Glomerular visceral epithelial cell (primary cell): ENCODE measurements around the gene SNRNP35.
"Not testable (repeated sequence)": the region's sequence is repeated elsewhere in the genome, so short reads cannot be mapped to it uniquely, and the experiment has no call there.

Experiments used
- DNase-seq: peaks from one replicate; pipeline ENCODE4 v3.0.0-alpha.2; 2016; ENCODE audit errors: extremely low spot score

Gene SNRNP35

DNA sequence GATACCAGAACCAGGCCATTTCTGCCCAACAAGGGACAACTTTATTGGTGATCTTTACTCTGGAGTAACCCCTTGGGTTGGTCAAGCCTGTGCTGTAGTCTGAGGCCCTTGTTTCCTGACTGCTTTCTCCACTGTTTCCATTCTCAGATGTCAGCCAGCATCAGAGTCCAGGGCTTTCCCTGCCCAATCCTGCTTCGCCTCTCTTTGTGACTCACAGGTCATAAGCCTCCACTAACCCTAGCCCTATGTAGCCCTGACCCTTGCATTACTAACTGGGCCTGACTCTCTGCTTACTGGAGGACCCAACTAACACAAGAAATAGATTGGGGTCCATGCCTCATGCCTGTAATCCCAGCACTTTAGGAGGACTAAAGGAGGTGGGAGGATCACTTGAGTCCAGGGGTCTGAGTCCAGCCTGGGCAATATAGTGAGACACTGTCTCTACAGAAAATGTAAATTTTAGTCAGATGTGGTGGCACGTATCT, 8.6 kb upstream of the SNRNP35 start:
- no peak for DNase-seq

DNA sequence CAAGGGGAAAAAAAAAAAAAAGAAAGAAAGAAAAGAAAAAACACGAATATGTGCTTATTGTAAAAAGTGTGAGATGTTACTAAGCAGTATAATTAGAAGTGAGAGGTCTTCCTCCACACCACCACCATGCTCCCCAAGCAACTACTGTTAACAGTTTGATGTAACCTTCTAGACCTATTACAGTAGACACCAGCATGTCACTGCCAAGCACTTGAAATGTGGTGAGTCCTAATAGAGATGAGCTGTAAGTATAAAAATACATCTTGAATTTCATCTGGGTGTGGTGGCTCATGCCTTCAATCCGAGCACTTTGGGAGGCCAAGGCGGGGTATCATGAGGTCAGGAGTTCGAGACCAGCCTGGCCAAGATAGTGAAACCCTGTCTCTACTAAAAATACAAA, 8.1 kb upstream of the SNRNP35 start:
- DNase-seq = no peak

- DNase-seq = no peak
Observed at GRCh38 chr12:123450636-123451035, 7.3 kb upstream of the SNRNP35 start.

DNA sequence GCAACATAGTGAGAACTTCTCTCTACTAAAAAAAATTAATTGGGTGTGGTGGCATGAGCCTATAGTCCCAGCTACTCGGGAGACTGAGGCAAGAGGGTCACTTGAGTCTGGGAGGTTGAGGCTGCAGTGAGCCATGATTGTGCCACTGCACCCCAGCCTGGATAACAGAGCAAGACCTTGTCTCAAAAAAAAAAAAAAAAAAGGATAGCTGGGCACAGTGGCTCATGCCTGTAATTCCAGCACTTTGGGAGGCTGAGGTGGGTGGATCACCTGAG, 5.7 kb upstream of the SNRNP35 start:
- DNase-seq = not testable (repeated sequence)

GRCh38 chr12:123453165-123453564, 4.8 kb upstream of the SNRNP35 start:
- DNase-seq = no peak

- DNase-seq = not testable (repeated sequence)
Observed at GRCh38 chr12:123463174-123463573, 5.2 kb downstream of the SNRNP35 start.

- DNase-seq = no peak
Observed at GRCh38 chr12:123465084-123465483, 7.1 kb downstream of the SNRNP35 start.

GRCh38 chr12:123468786-123469185, 10.8 kb downstream of the SNRNP35 start:
- DNase-seq = no peak

DNA sequence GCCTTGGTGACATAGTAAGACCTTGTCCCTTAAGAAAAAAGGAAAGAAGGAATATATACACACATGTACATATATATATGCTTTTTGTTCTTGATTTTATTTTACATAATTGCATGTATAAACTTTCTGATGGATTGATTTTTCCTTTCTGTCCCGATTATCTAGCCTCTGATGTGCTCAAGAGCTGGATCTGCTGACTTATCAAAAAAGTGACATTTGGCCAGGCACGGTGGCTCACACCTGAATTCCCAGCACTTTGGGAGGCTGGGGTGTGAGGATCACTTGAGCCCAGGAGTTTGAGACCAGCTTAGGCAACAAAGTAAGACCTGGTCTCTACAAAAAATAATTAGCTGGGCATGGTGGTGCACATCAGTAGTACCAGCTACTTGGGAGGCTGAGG, 12.0 kb downstream of the SNRNP35 start:
- no peak for DNase-seq

DNA sequence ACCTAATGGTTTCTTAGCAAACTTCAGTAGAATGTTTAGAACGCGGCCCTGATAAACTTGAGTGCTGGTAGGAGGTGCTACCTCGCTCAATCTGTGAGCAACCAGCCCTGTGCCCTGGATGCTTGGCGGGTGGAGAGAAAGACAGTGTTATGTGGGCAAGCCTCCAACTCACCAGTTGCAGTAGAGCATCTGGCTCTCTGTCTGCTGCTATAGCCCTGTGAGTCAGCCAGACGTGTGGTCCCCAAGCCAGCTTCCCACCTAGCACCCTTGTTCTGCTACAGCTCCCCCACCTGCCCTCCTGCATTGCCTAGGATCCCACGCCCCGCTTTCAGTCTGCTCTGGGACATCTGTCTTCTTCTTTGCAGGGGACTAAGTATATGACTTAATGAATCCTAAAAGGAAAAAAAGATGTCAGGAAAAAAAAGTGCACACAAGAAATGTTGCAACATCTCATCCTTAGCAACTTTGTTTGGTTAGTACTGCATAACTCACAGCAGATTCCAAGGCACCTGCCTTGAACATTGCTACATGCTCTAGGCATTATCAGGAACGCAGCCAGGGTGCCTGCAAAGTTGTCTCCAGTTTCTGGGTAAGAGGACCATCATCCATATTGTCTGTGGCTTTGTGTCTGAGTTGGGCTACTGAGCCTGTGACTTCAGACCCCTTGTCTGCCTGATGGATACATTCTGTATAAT, 13.6 kb downstream of the SNRNP35 start:
- DNase-seq = peak; percentile 16

DNA sequence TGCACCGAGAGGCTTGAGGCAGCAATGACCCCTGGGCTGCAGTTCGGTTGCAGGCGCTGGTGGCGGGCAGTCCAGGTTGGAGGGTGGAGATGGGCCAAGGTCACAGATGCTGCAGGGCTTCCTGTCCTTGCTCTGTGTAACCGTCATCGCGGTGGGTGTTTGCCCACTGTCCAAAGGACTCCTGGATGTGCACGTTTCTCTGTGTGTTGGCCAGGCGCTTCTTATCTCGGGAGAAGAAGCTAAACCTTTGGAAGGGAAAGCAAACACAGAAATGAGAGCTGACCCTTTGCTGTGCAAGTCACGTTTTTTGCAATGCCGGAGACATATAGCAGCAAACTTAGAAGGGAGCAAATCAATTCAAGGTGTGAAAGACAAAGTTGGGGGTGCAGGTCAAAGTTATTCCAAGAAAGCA, 14.5 kb downstream of the SNRNP35 start:
- no peak for DNase-seq

DNA sequence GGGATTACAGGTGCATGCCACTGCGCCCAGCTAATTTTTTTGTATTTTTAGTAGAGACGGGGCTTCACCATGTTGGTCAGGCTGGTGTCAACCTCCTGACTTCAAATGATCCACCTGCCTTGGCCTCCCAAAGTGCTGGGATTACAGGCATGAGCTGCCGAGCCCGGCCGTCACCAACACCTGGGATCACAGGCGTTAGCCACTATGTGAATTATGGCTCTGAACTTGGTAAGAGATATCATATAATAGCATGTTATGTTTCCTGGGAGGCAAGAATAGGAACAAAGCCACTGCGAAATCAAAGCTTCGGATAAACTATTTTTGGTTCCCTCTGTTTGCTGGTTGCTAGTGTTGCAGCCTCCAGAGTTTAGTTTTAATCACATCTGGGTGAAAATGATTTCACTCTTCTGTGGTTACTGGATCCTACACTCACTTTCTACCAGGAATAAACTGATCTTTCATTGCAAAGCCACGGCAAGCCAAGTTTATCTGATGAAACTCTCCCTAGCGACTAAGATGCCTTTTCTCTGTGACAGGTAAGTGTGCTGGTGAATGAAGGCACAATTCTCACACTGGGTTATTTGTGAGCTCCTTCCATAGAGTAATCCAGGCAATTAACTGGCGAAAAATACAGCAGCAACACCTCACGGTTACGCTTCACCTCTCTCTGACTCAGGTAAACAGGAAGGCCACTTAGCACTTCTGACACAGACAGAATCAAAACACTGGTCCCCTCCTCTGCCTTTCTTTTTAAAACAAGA, 16.7 kb downstream of the SNRNP35 start:
- DNase-seq = no peak

- DNase-seq = no peak
Observed at GRCh38 chr12:123475246-123475703, 17.3 kb downstream of the SNRNP35 start.

DNA sequence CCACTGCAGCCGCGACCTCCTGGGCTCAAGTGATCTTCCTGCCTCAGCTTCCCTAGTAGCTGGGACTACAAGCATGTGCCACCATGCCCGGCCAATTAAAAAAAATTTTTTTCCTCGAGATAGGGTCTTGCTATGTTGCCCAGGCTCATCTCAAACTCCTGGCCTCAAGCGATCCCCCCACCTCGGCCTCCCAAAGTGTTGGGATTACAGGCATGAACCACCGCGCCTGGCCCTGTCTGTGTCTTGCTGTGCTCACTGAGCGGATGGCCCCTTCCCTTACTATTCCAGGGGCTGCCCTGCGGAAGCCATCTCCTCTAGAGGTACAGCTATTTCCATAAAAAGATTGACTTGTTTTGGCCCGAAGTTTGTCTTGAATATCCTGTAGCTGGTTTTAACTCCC, 20.1 kb downstream of the SNRNP35 start:
- no peak for DNase-seq

GRCh38 chr12:123478762-123479161, 20.8 kb downstream of the SNRNP35 start:
- peak; percentile 58 for DNase-seq

DNA sequence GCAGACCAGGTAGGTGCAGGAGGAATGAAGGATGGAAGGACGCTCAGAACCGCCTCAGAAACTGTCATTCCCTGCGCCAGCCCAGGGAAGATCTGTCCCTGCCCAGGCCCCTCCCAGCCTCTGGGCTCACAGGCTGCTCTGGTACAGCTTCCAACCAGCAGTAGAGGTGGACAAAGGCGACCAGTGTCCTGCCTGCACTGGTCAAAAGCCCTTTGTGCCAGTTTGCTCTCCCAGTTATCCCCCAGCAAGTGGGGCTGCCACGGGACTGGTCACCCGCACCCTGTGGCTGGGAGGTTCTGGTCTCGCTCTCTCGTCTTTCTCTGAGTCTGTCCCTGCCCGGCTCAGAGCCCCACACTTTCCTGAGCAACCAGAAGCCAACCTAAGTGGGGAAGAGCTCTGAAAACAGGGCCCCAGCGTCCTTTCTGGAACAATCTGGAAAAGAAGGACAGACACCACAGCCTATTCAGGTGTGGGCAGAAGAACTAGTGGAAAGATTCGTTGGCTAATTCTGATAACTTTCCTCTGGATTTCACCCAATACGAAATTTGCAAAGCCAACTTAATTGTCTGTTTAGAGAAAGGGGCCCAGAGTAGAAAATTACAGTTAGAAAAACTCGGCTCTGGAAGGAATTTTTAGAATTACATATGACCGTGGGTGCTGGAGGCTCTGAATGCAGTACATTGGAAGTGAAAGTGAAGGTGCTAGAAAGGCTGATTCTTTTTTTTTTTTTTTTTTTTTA, 21.7 kb downstream of the SNRNP35 start:
- no peak for DNase-seq

GRCh38 chr12:123481251-123481650, 23.3 kb downstream of the SNRNP35 start:
- not testable (repeated sequence) for DNase-seq

- no peak for DNase-seq
Observed at GRCh38 chr12:123482876-123483275, 24.9 kb downstream of the SNRNP35 start.

- DNase-seq = no peak
Observed at GRCh38 chr12:123483602-123484248, 25.8 kb downstream of the SNRNP35 start.

DNA sequence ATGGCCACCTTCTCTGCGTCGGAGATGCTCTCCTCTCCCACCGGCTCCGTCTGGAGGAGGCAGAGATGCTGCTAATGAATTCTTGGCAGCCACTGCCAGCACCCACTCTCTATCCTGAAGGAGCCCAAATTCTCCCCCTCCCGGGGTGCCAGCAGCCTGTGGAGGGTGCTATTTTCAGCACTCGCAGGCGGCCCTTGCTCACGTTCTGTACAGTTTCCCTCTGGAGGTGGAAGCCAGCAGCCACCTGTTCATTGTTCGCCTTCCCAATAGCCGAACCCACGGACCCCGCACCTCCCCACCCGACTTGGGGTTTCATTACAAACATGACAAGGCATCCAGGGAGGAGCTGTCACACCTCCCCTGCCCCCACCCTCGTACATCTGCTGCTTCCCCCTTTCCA, 27.8 kb downstream of the SNRNP35 start:
- no peak for DNase-seq

- no peak for DNase-seq
Observed at GRCh38 chr12:123487428-123487827, 29.5 kb downstream of the SNRNP35 start.
